ENCODE results near the gene VASH1.

Gene VASH1

DNA sequence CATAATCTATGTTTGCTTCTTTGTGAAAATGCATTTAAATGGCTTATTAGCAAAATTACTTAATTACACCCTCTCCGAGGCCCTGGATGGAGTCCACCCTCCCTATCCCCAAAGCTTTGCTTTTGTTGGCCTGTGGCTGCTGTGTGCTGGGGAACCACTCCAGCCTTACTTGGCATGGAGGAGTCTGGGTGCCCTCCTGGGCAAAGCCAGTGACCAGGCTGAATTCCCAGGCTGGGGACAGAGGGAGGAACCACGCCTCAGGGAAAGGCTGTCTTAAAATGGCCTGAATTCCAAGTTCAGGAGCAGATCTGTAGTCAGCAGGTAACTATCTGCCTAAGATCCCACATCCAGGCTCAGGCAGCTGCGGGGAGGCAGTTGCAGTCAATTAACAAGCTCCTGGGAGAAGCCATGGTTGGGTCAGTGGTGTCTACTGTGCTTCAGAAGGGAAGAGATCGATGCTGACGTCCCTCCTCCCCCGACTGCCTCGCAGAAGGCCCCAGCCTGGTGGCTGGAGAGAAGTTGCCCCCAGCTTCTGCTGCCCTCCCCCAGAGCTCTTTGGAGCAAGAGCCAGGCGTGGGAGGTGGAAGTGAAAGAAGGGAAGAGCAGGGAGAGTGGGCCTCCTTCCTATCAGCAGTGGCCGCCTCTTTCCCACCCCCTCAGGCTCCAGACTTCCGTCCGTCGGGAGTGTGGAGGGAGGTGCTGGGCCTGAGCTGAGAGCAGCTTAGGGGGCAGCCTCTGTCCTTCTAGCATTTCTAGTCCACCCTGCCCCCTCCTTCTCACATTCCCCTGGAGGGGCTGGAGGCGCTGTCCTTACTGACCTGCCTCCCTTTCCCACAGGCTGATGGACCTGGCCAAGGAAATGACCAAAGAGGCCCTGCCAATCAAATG is 11.3 kb downstream of the VASH1 start:
- no peak for DNase-seq (ENCODE audit: low read depth)

DNA sequence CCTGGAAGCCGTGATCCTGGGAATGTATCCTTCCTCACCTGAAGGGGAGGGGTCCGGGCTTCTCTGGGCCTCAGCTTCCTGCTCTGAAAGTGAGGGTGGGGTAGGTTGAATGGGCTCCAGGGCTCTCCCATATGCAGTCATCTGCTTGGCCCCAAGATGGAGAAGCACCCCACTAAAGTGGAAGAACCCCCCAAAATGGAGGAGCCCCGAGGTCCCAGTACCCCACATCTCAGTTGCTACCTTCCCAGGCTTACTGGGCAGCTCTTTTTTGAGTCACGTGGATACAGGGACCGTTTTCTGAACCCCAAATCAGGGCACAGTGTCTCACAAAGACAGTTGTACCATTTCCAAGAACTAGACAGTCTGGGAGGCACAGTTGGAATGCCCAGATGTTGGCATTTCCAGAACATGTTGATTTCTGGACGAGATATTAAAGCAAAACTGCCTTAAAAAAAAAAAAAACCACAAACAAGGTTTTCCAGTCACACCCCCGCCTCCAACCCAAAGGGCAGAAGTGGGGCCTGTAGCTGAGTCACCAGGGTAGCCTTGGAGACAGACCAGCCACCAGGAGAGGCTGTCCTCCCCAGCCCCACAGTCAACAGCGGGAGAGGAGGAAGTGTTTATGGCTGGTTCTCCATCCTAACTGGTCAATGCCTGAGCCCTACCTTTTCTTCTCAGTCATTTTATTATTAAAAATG is 12.1 kb downstream of the VASH1 start:
- no peak for DNase-seq (ENCODE audit: low read depth)

DNA sequence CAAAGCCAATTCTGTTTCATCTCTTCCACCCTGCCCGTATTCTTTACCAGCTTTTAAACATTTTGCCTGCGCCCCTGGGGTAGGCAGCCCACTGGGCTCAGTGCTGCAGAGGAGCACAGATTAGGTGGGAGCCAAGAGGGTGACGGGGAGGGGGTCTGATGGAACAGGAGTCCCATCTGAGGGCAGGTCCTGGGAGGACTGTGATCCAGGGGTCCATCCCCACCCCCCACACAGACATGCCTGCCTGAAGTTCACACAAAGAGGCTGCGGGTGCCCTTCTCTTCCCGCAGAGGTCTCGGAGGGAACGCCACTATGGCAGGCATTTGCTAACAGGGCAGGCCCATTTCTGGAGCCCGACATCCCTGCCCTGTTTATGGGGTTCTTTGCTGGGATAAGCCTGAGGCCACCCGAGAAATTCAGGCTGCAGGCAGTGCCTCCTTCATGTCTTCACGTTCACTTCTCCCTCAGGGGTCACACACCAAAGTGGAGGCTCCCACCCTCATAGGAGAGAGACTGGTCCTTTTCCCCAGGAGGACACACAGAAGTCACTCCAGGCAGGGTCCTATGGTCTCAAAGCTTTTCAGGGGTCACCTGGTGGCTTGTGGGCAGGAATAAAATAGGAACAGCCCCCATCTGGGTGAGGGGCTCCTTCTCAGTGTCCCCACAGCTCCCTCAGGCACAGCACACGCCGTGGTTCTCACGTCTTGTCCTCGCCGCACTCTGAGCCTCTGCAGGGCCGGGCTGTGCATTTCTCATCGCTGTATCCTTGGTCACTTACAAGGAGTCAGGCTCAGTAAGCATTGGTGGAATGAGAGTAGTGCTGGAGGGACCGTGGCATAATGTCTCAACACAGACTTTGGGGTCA is 12.9 kb downstream of the VASH1 start:
- no peak for DNase-seq (ENCODE audit: low read depth)

DNA sequence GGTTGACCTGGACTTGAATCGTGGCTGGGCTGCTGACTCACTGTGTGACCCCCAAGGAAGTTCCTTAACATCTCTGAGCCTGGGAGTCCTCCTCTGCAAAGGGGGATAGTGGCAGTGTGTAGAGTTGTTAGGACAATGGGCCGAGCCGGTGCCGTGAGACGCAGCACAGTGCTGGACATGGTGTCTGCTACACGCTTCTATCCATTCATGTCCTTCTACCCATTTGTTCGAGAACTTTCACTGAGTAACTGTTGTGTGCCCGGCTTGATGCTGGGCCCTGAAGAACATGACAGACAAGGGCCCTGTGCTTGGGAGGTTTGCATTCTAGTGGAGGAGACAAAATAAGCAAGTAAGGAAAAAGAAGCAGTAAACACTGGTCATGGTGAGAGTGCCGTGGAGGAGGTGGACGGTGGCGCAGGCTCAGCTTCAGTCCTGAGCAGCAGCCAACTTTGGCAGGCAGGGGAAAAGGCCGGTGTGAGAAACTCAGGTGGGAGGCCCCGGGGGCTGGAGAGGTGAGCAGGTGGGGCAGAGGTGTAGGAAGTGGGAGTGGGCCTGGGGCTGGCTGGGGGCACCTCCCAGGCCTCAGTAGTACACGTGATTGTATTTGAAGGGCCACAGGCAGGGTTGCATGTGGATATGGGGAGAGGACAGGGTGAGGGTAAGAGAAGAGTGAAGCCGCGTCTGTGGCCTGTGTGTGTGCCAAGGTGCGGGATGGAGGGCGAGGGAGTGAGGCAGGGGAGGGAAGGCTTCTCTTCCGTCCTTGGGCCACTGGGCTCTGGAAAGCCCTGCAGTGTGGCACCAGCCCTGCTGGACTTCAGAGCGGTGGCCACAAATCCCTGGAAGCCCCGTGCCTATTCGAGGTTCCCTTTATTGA is 13.8 kb downstream of the VASH1 start:
- DNase-seq (ENCODE audit: low read depth) = no peak

DNA sequence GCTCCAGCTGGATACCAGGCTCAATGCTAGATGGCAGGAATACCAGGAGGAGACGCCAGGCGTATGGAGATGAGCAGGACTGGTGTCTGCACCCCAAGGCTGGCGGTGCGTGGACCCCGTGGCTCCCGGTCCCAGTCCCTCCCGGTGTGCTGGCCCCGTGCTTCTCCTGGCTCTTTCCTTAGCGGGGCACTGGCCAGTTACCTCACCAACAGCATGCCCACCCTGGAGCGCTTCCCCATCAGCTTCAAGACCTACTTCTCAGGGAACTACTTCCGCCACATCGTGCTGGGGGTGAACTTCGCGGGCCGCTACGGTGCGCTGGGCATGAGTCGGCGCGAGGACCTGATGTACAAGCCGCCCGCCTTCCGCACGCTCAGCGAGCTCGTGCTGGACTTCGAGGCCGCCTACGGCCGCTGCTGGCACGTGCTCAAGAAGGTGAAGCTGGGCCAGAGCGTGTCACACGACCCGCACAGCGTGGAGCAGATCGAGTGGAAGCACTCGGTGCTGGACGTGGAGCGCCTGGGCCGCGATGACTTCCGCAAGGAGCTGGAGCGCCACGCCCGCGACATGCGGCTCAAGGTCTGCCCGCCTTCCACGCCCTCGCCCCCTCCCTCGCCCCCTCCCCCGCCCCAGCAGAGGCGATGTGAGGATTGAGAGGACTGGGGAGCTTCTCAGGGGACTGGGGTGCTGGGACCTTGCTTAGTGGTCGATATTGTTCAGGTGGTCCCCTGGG is 14.6 kb downstream of the VASH1 start:
- DNase-seq (ENCODE audit: low read depth) = no peak

- no peak for DNase-seq (ENCODE audit: low read depth)
Measured at GRCh38 chr14:76776428-76777251, 15.4 kb downstream of the VASH1 start.

DNA sequence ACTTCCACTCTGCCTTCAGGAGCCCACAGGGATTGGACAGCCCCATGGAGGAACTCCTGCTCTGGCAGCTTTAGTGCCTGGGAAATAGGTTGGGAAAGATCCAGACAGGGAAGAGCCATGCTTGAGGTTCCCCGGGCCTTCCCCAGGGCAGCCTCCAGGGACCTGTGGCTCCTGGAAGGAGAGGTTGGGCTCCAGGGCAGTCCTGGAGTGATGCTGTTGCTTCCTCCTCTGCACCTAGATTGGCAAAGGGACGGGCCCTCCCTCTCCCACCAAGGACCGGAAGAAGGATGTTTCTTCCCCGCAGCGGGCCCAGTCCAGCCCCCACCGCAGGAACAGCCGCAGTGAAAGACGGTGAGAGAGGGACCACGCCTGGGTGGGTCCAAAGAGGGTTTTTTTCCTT is 16.5 kb downstream of the VASH1 start:
- DNase-seq (ENCODE audit: low read depth) = no peak

GRCh38 chr14:76778546-76779215 is 17.4 kb downstream of the VASH1 start:
- no peak for DNase-seq (ENCODE audit: low read depth)

DNA sequence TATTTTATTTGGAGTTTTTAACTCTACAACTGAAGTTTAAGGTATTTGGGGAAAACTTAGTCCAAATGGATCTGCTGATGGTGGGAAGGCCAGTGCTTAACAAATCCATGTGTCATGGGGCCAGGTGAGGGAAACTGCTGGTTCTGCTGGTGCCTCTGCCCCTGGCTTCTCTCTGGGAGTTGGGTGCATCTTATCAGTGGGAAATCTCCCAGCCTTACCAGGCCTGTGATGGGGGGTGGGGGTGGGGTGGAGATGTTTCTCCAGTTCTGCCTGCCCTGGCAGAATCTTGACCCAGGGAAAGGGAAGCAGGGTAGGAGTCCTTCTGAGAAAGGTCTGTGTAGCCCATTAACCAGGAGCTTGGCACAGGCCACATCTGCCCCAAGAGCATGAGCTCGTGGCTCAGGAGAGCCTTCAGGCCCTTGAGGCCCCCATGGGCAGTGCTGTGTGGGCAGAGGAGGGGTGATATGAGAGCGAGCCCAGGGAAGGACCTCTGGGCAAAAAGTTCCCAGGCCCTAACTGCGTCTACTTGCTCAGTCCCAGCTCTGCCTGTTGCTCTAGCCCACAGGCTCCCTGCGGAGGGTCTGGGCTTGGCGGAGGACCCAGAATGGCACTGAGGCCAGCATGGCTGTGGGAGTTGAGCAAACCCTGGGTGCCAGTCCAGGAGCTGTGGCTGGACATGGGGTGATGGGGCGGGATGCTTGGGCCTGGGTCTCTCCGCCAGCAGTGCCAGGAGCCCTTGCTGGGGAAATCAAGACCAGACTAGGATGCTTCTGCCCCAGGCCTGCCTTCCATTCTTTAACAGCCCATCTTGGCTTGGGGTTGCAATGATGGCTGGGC is 18.2 kb downstream of the VASH1 start:
- DNase-seq (ENCODE audit: low read depth) = no peak

- no peak for DNase-seq (ENCODE audit: low read depth)
Measured at GRCh38 chr14:76780058-76780345, 18.7 kb downstream of the VASH1 start.

DNA sequence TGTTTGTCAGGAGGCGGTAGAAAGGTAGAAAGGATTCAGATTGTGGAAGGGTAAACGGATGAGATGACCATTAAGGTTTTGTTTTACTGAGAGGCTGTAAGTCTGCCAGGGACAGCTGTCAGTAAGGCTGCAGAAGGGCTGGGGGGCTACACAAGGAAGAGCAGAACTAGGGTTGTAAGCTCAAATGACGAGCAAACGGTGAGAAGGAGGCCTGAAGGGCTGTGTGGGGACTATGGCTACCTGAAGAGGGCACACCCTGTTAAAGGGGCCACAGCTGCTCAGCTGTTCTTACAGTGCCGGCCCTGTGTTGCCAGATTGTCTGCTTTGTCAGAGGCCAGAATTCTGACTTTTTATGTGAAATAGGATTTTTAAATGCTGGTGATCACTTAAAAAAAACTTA is 19.1 kb downstream of the VASH1 start:
- DNase-seq (ENCODE audit: low read depth) = no peak

GRCh38 chr14:76780875-76781647 is 19.8 kb downstream of the VASH1 start:
- DNase-seq (ENCODE audit: low read depth) = no peak

DNA sequence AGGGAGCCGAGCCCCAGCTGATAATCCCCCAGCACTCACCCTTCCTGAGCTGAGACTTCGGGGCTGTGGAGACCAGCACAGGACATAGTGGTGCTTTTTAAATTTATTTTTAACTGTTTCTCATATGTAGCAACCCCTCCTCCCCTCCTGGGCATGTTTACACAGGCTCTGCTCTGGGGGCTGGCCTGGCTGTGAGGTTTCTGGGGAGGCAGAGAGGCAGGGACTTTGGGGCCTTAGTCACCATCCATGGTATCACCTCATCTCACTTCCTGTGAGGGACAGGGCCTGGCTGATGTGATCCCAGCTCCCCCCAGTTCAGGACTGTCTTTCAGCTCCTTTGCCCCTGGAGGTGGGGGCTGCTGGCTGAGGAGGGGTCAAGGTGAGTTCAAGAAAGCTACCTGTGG is 20.4 kb downstream of the VASH1 start:
- no peak for DNase-seq (ENCODE audit: low read depth)

DNA sequence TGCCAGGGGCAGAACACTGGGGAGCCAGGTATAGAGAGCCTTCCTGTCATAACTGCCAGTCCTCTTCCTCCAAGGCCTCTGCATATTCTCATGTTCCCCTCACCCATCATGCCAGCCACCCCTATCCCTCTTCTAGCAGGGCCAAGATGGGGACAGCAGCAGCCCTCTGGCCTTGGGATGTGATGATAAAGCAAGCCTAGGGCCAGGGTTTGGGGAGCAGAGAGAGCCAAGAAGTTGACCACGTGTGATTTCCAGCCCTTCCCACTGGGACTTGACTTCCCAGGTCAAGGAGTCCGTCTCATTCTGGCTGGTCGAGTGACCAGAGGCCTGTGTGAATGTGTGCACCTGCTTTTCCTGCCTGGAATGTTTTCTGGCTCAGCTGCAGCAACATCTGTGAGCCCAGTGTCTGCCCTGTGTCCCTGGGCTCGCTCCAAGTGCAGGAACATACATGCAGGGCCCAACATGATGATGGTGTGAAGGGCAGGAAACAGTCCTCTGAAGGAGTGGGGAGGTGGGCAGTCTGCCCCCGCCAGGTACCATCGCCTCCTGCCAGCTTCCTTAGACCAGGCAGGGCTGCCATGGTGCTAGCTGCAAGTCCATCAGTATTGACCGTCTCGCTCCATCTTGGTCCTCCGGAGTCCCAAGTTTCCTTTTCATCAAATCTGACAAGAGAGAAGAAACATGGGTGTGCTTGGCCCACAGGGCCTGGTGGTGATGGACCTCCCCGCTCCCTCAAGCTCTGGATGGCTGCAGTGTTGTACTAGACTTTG is 21.0 kb downstream of the VASH1 start:
- DNase-seq (ENCODE audit: low read depth) = no peak

DNA sequence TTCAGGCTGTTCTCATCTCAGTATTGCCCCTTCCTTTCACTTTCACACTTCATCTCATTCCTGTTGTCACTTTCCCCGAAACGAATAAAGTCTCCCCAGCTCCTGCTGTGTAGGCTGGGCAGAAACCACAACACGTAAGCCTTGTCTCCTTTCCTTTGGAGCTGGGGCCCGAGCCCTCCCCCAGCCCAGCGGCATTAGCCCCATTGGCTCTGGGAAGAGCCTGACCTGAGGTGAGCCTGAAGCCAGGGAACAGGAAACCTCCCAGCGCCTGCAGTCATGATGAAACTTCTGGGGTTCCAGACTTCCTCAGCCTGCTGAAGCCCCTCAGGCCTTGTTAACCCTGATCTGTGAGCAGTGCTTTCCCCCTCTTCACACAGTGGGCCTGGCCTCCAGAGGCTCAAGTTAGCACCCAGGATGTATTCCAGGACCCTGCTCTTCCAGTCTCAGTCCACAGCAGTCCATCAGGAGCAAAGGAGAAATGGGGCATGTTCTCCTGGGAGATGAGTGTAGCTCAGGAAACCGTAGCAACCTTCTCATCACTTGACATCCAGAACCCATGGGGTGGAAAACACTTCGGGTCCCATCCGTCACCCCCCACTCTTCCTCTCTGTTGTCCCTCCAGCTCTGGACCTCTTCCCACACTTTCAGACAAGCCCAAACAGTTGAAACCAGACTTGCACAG is 21.8 kb downstream of the VASH1 start:
- DNase-seq (ENCODE audit: low read depth) = no peak

DNA sequence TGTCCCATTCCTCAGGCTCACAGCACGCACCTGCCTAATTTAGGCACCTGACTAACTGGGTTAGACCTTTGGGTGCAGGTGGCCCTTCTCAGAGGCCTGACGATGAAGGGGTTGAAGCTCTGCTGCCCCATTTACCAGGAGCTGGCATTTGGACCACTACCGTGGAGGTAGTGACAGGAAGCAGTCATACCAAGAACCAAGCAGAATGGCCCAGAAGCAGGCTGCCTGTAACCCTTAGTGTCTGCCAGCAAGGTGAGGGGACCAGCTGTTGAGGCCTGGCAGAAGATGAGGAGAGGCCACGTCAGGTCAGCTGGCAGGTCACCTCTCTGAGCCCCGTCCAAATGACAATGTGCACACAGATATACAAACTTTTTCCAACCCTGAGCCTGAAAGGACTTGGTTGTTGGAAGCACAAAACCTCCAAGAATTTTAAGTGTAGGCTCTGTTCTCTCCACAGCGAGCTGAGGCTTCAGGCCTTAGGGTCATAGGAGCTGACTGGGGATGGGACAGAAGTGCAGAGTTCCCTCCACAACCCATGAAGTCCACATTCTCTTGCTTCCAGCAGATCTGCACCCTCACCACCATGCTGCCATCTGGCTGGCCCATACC is 23.1 kb downstream of the VASH1 start:
- no peak for DNase-seq (ENCODE audit: low read depth)
